CD4-positive, alpha-beta T cell treated with Interleukin-2 at 100 ng/mL for 4 hours (primary cell): ENCODE data around the gene CELSR1.

ENCODE experiments used
- DNase-seq: peaks from one replicate; pipeline ENCODE4 v3.0.0-alpha.2; 2020; ENCODE audit warnings: low spot score

The CELSR1 gene

DNA sequence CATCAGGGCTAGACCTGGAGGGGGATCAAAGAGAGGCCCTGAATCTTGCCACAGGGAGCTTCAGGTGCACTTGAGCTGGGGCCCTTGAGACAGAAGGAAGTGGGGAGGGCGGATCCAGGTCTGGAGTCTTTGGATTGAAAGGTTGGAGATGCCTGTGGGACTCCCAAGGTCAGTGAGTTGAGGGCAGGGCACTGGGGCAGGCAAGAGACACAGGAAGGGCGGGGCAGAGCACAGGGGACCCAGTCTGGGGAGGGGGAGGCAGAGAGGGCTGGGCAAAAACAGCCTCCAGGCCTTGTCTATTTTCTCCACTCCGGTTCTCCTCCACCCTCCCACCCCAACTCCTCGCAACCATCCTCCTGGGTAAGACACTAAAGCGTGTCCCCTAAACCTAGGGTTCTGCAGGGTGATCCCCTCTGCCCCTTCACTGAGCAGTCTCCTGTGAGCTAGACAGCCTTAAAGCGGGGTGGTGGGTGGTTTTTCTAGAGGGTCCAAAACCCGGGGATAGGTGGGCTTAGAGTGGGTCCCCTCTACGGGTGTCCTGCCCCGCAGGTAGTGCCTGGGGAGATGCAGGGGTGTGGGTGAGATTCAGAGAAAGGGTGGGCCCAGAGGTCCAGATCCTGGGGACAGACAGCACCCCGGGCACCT, 38.6 kb upstream of the CELSR1 start:
- DNase-seq, result no peak

DNA sequence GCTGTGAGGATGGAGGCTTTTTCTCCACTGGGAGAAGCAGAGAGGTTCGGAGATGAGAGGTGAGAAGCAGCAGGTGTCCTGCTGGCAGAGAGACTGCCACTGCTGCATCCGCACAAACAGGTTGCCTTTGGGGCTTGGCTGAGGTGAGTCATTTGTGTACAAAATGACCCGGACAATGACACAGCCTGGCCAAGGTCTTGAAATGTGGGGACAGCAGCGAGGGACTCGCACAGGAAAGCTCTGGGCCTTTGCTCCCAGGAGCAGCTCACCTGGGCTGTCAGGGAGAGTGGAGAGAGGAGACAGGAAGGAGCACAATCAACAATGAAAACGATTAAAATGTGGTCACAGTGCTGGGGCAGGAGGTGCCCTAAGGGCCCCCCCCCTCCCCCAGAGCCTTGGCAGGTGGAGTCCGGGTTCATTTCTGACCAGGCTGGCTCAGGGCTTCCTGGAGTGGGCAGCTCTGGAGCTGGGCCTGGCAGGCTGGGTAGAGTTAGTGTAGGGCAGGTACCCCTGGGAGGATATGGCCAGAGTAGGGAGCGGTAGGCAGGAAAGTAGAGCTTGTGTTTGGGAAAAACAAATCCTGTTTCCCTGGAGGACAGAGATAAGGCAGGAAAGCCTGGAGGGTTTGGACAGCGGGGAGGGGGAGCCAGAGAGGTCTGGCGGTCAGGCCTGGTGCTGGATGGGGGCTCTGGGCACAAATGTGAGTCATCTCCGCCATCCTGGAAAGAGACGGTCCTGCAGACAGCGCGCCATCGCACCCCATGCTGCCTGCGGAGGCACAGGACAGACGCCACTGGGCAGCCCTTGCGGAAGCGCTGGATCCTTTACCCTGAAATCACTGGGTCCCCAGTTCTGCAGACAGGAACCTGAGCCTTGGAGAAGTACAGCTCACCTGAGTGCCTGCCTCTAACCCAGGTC, 37.8 kb upstream of the CELSR1 start:
- DNase-seq, result no peak

GRCh38 chr22:46574438-46574992, 37.1 kb upstream of the CELSR1 start:
- no peak for DNase-seq

GRCh38 chr22:46573781-46574437, 36.5 kb upstream of the CELSR1 start:
- no peak for DNase-seq

DNA sequence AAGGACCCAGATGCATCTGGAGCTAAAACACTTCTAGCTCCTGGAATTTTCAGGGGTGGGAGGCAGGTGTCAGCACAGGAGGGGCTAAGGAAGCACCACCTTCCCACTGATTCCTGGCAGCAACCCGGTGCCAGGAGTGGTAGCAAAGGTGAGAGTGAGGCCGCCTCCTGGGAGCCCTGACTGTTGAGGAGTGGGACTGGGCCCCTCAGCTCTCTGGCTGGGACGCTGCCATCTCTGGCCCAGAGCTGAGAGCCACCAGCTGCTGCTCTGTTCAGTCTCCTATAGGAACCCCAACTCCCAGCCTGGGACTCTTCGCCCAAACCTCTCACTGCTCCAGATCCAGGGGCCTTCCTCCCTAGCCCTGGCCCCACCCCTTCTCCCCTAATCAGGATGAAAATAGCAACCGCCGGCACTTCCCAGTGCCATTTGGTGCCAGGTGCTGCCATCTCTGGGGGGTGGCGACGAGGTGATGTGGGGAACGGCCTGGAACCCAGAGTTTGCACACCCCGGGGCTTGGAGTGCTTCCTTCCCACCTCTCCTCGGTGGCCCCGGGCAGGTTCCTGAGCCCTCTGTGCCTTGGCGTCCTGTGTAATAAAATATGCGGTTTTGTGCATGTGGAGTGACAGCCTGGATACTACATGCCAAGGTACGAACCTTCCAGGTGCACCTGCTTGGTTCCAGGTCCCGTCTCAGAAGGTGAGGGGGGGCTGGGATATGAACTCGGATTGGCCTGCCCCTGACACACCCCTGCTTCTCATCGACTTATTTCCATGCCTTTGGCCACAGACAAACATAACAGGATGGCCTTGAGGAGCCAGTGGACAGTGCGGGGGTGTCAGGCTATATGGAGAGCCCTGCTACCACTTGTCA, 35.7 kb upstream of the CELSR1 start:
- DNase-seq, result no peak

DNA sequence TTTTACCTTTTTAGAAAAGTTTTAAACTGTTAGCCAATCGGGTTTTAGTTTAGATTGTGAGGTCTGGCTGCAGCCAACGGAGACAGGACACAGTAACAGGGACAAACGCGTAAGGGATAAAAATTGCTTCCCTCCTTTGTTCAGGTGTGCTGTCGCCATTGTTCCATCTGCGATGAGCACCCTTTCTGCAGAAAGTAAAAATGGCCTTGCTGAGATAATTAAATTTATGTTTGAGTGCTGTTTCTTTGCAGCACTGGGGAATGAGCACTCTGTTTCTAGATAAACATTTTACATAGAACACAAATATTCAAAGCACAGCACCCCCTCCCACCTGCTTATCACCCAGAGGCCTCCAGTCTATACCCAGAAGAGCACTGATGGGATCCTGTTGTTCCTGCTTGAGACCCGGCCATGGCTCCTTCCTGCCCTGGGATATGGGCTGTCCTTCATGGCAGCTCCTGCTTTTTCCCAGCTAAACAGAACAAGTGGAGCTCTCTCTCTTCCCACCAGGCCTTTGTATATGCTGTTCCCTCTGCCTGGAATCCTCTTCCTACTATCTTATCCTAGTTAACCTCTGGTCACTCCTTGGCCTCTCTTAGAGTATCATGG, 34.3 kb upstream of the CELSR1 start:
- DNase-seq, result no peak

GRCh38 chr22:46569848-46570695, 32.7 kb upstream of the CELSR1 start:
- DNase-seq, result no peak

GRCh38 chr22:46569055-46569847, 31.8 kb upstream of the CELSR1 start:
- DNase-seq, result no peak

GRCh38 chr22:46568102-46568809, 30.8 kb upstream of the CELSR1 start:
- DNase-seq, result no peak

GRCh38 chr22:46567471-46567870, 30.1 kb upstream of the CELSR1 start:
- DNase-seq, result no peak

- DNase-seq, result no peak
These were observed 26.8 kb upstream of the CELSR1 start for GRCh38 chr22:46564084-46564714.

- peak; percentile 76 for DNase-seq
These were observed 26.1 kb upstream of the CELSR1 start for GRCh38 chr22:46563381-46564083.

DNA sequence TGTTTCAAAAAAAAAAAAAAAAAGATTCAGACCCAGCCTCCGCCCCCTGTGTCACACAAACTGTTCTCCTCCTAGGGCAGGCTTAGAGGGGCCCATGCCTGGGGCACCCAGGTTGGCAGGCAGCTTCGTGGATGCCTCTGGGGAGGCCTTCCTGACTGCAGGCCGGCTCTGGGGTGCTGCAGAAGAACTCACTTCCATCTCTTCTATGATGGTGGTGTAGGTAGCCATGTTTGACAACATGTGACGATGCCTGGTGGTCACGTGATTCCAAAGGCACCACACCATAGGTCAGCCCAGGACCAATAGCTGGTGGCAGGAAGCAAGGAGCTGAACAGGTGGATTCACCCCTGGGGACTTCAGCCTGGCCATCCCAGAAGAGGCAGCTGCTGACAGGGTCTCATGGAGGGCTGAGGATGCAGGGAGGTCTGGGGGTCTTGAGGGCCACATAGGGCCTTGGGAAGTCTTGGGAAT, 24.1 kb upstream of the CELSR1 start:
- no peak for DNase-seq

GRCh38 chr22:46560696-46561295, 23.4 kb upstream of the CELSR1 start:
- DNase-seq, result no peak

GRCh38 chr22:46557736-46558480, 20.5 kb upstream of the CELSR1 start:
- no peak for DNase-seq

DNA sequence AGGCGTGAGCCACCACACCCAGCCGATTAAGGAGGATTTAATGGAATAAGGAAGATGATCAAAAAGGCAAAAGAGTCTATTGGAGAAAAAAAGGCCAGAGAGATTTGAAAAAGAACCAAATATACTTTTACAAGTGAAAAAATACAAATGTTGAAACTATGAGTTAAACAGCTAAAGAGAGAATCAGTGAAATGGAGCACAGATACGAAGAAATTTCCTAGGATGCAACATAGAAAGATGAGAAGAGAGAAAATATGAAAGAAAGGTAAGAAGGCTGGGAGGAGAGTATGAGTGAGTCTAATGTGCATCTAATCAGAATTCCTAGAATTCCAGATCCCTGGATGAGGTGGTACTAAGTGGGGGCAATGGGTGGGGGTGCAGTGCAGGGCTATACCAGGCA, 19.4 kb upstream of the CELSR1 start:
- DNase-seq, result no peak
